ENCODE measurements around the gene MBNL3. TPM values are rescaled to one million over a fixed set of nuclear protein-coding genes. Genes with fewer than 3 reads are reported as not detected.

Gene MBNL3
- total RNA-seq, 4 donors from 2014 or later, result 9.2 to 19.0 (median 15.9) TPM

DNA sequence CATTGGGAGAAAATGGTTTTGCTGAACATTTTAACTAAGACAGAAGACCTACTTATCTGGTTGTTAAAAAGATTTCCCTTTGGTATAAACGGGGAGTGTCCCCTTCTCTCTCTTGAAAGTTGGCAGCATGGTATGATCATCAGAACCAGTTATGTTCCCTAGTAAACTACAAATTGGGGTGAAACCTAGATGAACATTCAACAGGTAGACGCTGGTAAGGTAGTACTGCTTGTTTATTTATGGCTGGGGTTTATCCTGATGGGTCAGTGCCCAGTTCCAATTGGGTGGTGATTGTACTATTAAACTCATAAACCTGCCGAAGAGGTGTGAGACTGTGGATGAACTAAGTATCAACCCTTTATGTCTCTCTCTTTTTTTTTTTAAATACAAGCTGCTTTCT, 100.5 kb downstream of the MBNL3 start:
- no peak for DNase-seq (ENCODE audit: low spot score in 2 of 2)
- Histone ChIP-seq H3K36me3 (no peaks in the 10 kb centered on the region), H3K4me3 (no peak overlapping the region), H3K4me1 (no peaks in the 10 kb centered on the region), H3K9me3 (no peaks in the 10 kb centered on the region), H3K27me3 (peaks cover 0 to 11% of the 10 kb centered on the region in 2 donors), H3K27ac (peak overlapping the region in 1 of 4 donors; percentile 56)
- 70 to 83% methylated on average over 3 of the region's 3 CpGs for WGBS, 2 donors
- TF ChIP-seq POLR2A (IDR thresholded peaks at IDR 0.05), result no peak
- TF ChIP-seq, protein P1, sequence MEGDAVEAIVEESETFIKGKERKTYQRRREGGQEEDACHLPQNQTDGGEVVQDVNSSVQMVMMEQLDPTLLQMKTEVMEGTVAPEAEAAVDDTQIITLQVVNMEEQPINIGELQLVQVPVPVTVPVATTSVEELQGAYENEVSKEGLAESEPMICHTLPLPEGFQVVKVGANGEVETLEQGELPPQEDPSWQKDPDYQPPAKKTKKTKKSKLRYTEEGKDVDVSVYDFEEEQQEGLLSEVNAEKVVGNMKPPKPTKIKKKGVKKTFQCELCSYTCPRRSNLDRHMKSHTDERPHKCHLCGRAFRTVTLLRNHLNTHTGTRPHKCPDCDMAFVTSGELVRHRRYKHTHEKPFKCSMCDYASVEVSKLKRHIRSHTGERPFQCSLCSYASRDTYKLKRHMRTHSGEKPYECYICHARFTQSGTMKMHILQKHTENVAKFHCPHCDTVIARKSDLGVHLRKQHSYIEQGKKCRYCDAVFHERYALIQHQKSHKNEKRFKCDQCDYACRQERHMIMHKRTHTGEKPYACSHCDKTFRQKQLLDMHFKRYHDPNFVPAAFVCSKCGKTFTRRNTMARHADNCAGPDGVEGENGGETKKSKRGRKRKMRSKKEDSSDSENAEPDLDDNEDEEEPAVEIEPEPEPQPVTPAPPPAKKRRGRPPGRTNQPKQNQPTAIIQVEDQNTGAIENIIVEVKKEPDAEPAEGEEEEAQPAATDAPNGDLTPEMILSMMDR (IDR thresholded peaks at IDR 0.05), result no peak
- no peak for TF ChIP-seq EP300 (IDR thresholded peaks at IDR 0.05)

DNA sequence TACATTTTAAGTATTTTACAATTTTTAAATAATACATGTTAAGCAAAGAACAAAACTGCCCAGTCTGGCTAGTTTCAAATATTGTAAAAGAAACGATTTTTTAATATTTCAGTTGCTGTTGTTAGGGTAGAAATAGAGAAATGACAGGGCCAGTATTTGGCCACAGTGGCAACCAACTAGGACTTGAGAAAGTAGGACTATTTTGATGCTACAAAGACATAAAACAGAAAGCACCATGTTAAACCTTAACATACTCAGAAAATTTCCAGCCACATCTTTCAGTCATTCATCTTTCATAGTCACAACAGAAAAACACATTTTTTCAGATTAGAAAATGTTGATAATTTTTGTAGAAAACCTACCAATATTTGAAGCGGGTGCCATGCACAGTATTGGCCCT, 104.5 kb downstream of the MBNL3 start:
- no peak overlapping the region for H3K4me3 ChIP-seq
- peaks cover 0 to 17% of the 10 kb centered on the region in 2 donors for H3K27me3 ChIP-seq
- TF ChIP-seq, protein P1 (IDR thresholded peaks at IDR 0.05), result no peak
- TF ChIP-seq EP300 (IDR thresholded peaks at IDR 0.05) (no peak), POLR2A (IDR thresholded peaks at IDR 0.05) (no peak)
- H3K4me1 ChIP-seq, result no peaks in the 10 kb centered on the region
- H3K36me3 ChIP-seq, result no peaks in the 10 kb centered on the region
- no peaks in the 10 kb centered on the region for H3K9me3 ChIP-seq
- no peak overlapping the region for H3K27ac ChIP-seq
- no peak for DNase-seq (ENCODE audit: low spot score in 2 of 2)
- 71 to 98% methylated on average over 2 of the region's 2 CpGs for WGBS, 2 donors

DNA sequence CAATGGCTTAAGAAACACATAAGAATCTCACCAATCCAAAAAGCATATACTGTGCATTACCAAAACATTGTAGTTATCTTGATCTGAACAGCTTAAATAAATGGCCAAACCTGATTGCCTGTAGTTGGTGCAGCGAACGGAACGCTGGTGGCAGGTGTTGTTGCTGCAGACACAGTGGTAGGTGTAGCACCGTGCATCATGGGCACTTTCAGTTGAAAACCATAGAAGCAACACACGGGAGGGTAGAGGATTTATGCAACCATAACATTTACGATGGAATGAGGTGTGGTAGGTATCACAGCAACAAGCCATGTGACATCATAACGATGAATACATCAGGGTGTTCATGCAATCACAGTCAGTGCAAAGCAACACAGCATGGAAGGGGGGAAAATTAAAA, 106.8 kb downstream of the MBNL3 start:
- no peak overlapping the region for H3K4me3 ChIP-seq
- no peaks in the 10 kb centered on the region for H3K4me1 ChIP-seq
- peaks cover 0 to 16% of the 10 kb centered on the region in 2 donors for H3K27me3 ChIP-seq
- H3K9me3 ChIP-seq, result no peaks in the 10 kb centered on the region
- no peaks in the 10 kb centered on the region for H3K36me3 ChIP-seq
- WGBS, 2 donors, result 80 to 96% methylated on average over 7 of the region's 7 CpGs
- TF ChIP-seq EP300 (IDR thresholded peaks at IDR 0.05) (no peak), POLR2A (IDR thresholded peaks at IDR 0.05) (no peak)
- TF ChIP-seq, protein P1 (IDR thresholded peaks at IDR 0.05), result no peak
- H3K27ac ChIP-seq, result no peak overlapping the region
- no peak for DNase-seq (ENCODE audit: low spot score in 2 of 2)

DNA sequence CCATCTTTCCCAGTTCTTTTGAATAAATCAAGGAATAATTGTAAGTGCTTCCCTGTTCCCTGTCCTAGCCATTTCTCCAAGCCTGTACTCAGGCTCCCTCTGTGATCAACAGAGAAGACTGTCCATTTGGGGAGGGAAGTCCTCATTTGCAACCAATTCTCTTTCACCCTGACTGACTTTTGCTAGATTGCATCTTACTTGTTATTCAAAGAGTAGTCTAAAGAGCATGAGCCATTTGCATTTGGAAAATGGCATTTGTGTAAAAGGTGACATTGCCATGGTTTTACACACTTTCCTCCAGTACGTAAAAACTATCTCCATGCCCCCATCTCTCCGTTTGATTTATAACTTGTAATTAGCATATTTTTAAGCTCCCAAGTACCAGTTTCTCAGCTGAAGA, 110.6 kb downstream of the MBNL3 start:
- no peaks in the 10 kb centered on the region for H3K9me3 ChIP-seq
- DNase-seq (ENCODE audit: low spot score in 2 of 2), result no peak
- H3K27ac ChIP-seq, result no peak overlapping the region
- H3K4me1 ChIP-seq, result no peaks in the 10 kb centered on the region
- H3K4me3 ChIP-seq, result no peak overlapping the region
- WGBS, 2 donors, result 85 to 94% methylated on average over 2 of the region's 2 CpGs
- peaks cover 0 to 18% of the 10 kb centered on the region in 2 donors for H3K27me3 ChIP-seq
- TF ChIP-seq, protein P1 (IDR thresholded peaks at IDR 0.05), result no peak
- no peak for TF ChIP-seq POLR2A (IDR thresholded peaks at IDR 0.05)
- no peak for TF ChIP-seq EP300 (IDR thresholded peaks at IDR 0.05)
- no peaks in the 10 kb centered on the region for H3K36me3 ChIP-seq

DNA sequence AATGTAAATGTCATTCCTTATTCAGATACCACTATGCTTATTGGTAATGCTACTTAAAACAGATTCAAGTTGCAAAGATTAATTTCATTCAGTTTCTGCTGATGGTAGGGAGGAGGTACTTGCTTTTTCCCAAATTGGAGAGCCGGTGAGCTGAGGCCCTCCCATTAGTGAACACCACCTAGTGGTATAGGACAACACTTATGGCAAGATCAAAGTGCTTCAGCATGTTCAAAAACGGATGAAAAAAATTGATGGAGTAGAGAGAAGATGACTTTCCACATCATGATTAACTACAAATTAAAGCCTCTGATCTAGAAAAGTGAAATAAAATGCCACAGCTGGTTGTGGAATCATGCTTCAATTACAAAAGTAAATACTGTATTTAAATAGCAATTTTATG, 112.9 kb downstream of the MBNL3 start:
- H3K4me3 ChIP-seq, result no peak overlapping the region
- 50 to 61% methylated on average over 2 of the region's 2 CpGs for WGBS, 2 donors
- DNase-seq (ENCODE audit: low spot score in 2 of 2), result no peak
- H3K36me3 ChIP-seq, result no peaks in the 10 kb centered on the region
- peaks cover 0 to 22% of the 10 kb centered on the region in 2 donors for H3K27me3 ChIP-seq
- no peaks in the 10 kb centered on the region for H3K4me1 ChIP-seq
- H3K27ac ChIP-seq, result no peak overlapping the region
- H3K9me3 ChIP-seq, result no peaks in the 10 kb centered on the region
- TF ChIP-seq, protein P1 (IDR thresholded peaks at IDR 0.05), result no peak
- TF ChIP-seq POLR2A (IDR thresholded peaks at IDR 0.05) (no peak), EP300 (IDR thresholded peaks at IDR 0.05) (no peak)
